Trophoblast cell (in vitro differentiated cells and primary cell): Measurements from ENCODE around the gene ERBB4.
A peak's percentile ranks its signal among the peaks of the same experiment; 100 is the strongest.

Source experiments
- DNase-seq, 2 donors: peaks; one replicate each; pipeline ENCODE4 v3.0.0-alpha.2; 2016
- H2AFZ ChIP-seq: 2 replicates; pipeline ENCODE4 v1.6.1; 2013; ENCODE audit warnings: low read length, moderate library complexity, mild to moderate bottlenecking; ENCODE audit not compliant: insufficient read depth, poor library complexity
- H2AK5ac ChIP-seq: 2 replicates; pipeline ENCODE4 v1.6.1; 2013; ENCODE audit warnings: mild to moderate bottlenecking, low read length
- H2BK120ac ChIP-seq: 2 replicates; pipeline ENCODE4 v1.6.1; 2013; ENCODE audit warnings: low read length, mild to moderate bottlenecking, moderate library complexity; ENCODE audit not compliant: insufficient read depth, poor library complexity
- H2BK12ac ChIP-seq: 2 replicates; pipeline ENCODE4 v1.6.1; 2013; ENCODE audit warnings: mild to moderate bottlenecking, low read length, moderate library complexity
- H2BK5ac ChIP-seq: 2 replicates; pipeline ENCODE4 v1.6.1; 2013; ENCODE audit warnings: low read length, low read depth, moderate library complexity, mild to moderate bottlenecking; ENCODE audit not compliant: poor library complexity
- H3K14ac ChIP-seq: 2 replicates; pipeline ENCODE4 v1.6.1; 2013; ENCODE audit warnings: mild to moderate bottlenecking, low read length
- H3K18ac ChIP-seq: 2 replicates; pipeline ENCODE4 v1.6.1; 2013; ENCODE audit warnings: mild to moderate bottlenecking, low read length
- H3K23ac ChIP-seq: 2 replicates; pipeline ENCODE4 v1.6.1; 2013; ENCODE audit warnings: low read length
- H3K27ac ChIP-seq: 2 replicates; pipeline ENCODE4 v1.5.1; 2013; ENCODE audit warnings: low read depth, mild to moderate bottlenecking, inconsistent platforms, low read length, moderate library complexity
- H3K27me3 ChIP-seq: 2 replicates; pipeline ENCODE4 v1.6.1; 2013; ENCODE audit warnings: inconsistent platforms, mild to moderate bottlenecking, low read length, moderate library complexity; ENCODE audit not compliant: insufficient read depth
- H3K36me3 ChIP-seq, 2 experiments: 1 replicate in 1 of 2; 2 replicates in 1 of 2; pipeline ENCODE4 v1.6.1; 2013; ENCODE audit warnings: low read length in 2 of 2, mild to moderate bottlenecking in 2 of 2, moderate library complexity in 1 of 2; ENCODE audit not compliant: insufficient read depth in 2 of 2, control insufficient read depth in 1 of 2
- H3K4ac ChIP-seq: 2 replicates; pipeline ENCODE4 v1.6.1; 2013; ENCODE audit warnings: low read depth, mild to moderate bottlenecking, low read length, moderate library complexity
- H3K4me1 ChIP-seq, 2 experiments: 1 replicate in 1 of 2; 2 replicates in 1 of 2; pipeline ENCODE4 v1.6.1; 2013; ENCODE audit warnings: low read length in 2 of 2, mild to moderate bottlenecking in 2 of 2, moderate library complexity in 1 of 2; ENCODE audit not compliant: insufficient read depth in 2 of 2, control insufficient read depth in 1 of 2
- H3K4me2 ChIP-seq: 2 replicates; pipeline ENCODE4 v1.6.1; 2013; ENCODE audit warnings: inconsistent platforms, mild to moderate bottlenecking, low read length, moderate library complexity
- H3K4me3 ChIP-seq: 2 replicates; pipeline ENCODE4 v1.5.1; 2013; ENCODE audit warnings: mild to moderate bottlenecking, low read depth, low read length, inconsistent platforms
- H3K79me1 ChIP-seq: one replicate; pipeline ENCODE4 v1.6.1; 2013; ENCODE audit warnings: low read length
- H3K79me2 ChIP-seq: 2 replicates; pipeline ENCODE4 v1.6.1; 2013; ENCODE audit warnings: low read length, mild to moderate bottlenecking; ENCODE audit not compliant: control insufficient read depth, insufficient read depth, poor library complexity
- H3K9ac ChIP-seq: 2 replicates; pipeline ENCODE4 v1.6.1; 2013; ENCODE audit warnings: mild to moderate bottlenecking, low read length
- H3K9me3 ChIP-seq: 2 replicates; pipeline ENCODE4 v1.6.1; 2013; ENCODE audit warnings: low read depth, mild to moderate bottlenecking, control low read depth, inconsistent platforms, low read length; ENCODE audit not compliant: insufficient read depth
- H4K12ac ChIP-seq: 2 replicates; pipeline ENCODE4 v1.6.1; 2013; ENCODE audit warnings: low read depth, mild to moderate bottlenecking, low read length, moderate library complexity
- H4K8ac ChIP-seq: 2 replicates; pipeline ENCODE4 v1.6.1; 2013; ENCODE audit warnings: low read depth, mild to moderate bottlenecking, low read length, moderate library complexity
- H4K91ac ChIP-seq: one replicate; pipeline ENCODE4 v1.6.1; 2013; ENCODE audit warnings: low read depth, mild to moderate bottlenecking, low read length, moderate library complexity
- WGBS: extraction: QIAGEN DNeasy Blood & Tissue Kit; methylation state at CpG from one replicate; pipeline ENCODE4 v1.1.7; 2013; ENCODE audit warnings: missing lambda C conversion rate; ENCODE audit not compliant: insufficient read length, insufficient coverage; ENCODE audit errors: extremely low coverage; 5-methylcytosine and 5-hydroxymethylcytosine counted together

ERBB4 gene

DNA sequence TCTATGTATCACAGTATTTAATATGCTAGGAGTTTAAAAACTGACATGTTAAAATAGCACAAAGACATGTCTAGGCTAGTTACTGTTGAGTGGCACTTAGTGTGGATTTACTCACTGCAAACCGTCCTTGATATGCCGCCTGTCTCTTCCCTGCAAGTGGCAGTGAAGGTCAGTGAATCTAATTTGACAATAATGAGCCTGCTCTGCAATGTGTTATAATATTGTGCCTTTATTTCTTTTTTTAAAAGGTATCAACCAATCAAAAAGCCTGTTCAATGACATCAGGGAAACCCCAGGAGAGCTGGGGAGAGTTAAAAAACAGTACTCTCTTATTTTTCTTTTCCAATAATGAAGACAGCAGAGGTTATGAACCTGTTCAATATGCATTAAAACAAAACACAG, 384.1 kb downstream of the ERBB4 start:
- no peak for DNase-seq
- Histone ChIP-seq H2BK120ac (no peak overlapping the region), H3K18ac (no peak overlapping the region), H2AK5ac (no peak overlapping the region), H2BK5ac (no peak overlapping the region), H3K27me3 (no peaks in the 10 kb centered on the region), H3K4me3 (no peak overlapping the region), H3K79me1 (no peaks in the 10 kb centered on the region), H2BK12ac (no peak overlapping the region), H3K36me3 (no peaks in the 10 kb centered on the region), H4K91ac (no peak overlapping the region), H3K4me2 (no peak overlapping the region), H3K14ac (no peak overlapping the region), H4K12ac (no peak overlapping the region), H3K79me2 (no peaks in the 10 kb centered on the region), H3K27ac (no peak overlapping the region), H3K23ac (no peak overlapping the region), H4K8ac (no peak overlapping the region), H3K4me1 (no peaks in the 10 kb centered on the region), H2AFZ (no peak overlapping the region), H3K9ac (no peak overlapping the region), H3K9me3 (no peaks in the 10 kb centered on the region), H3K4ac (no peak overlapping the region)
- no CpG with 5 or more reads among the region's 2 CpGs for WGBS

DNA sequence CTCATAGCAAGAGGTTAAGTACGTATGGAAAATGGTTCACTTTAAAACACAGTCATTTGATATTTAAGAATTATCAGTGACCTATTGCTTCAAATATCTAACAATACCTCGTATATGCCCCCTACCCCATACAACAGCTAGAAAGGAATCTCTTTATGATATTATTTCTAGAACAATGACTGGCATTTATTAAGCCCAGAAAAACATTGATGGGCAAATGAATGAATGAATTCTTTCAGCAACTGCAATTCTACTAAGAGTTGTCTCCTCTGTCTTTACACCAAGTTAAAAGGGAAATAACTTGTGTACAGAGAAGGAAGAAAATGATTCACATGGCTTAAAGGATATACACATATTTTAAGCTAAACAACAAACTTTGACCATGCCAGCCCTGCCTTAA, 384.7 kb downstream of the ERBB4 start:
- H2AFZ ChIP-seq, result no peak overlapping the region
- no peaks in the 10 kb centered on the region for H3K27me3 ChIP-seq
- H4K91ac ChIP-seq, result no peak overlapping the region
- H3K4me3 ChIP-seq, result no peak overlapping the region
- H3K9ac ChIP-seq, result no peak overlapping the region
- no peak for DNase-seq
- no peaks in the 10 kb centered on the region for H3K79me2 ChIP-seq
- no peak overlapping the region for H2BK120ac ChIP-seq
- H3K18ac ChIP-seq, result no peak overlapping the region
- no peaks in the 10 kb centered on the region for H3K9me3 ChIP-seq
- no peak overlapping the region for H4K8ac ChIP-seq
- H2BK12ac ChIP-seq, result no peak overlapping the region
- no peak overlapping the region for H2BK5ac ChIP-seq
- no peak overlapping the region for H3K4ac ChIP-seq
- H3K27ac ChIP-seq, result no peak overlapping the region
- no peak overlapping the region for H4K12ac ChIP-seq
- no peak overlapping the region for H3K4me2 ChIP-seq
- no peaks in the 10 kb centered on the region for H3K36me3 ChIP-seq
- no CpG with 5 or more reads among the region's 2 CpGs for WGBS
- H3K4me1 ChIP-seq, result no peaks in the 10 kb centered on the region
- no peak overlapping the region for H3K14ac ChIP-seq
- H3K23ac ChIP-seq, result no peak overlapping the region
- no peak overlapping the region for H2AK5ac ChIP-seq
- no peaks in the 10 kb centered on the region for H3K79me1 ChIP-seq

DNA sequence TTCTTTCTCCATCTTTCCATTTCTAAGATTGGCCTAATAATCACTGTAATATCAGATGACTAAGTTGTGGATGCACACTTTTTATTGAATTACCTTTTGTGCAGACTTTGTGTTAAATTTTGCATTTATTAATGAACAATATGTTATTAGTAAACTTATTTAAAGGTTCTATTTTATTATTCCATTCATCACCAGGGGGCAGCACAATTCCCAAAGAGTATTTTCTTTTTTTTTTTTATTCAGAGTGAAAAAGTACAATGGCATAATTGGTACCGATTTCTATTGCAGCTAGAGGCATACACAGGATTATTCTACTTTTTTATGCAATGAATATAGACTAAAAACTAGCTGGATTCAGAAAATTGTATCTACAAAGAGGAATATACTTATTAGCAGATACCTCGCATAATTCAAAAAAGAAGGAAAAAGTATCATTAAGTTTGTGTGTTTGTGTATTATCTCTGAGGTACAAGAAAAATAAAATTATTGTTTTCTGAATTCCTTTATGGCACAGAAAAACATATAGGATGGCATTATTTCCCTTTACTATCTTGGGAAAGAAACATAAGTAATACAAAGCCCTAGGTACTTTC, 390.6 kb downstream of the ERBB4 start:
- no peak overlapping the region for H4K8ac ChIP-seq
- no peak overlapping the region for H3K23ac ChIP-seq
- WGBS, result no CpG with 5 or more reads among the region's 2 CpGs
- no peaks in the 10 kb centered on the region for H3K9me3 ChIP-seq
- no peak overlapping the region for H3K9ac ChIP-seq
- no peaks in the 10 kb centered on the region for H3K4me1 ChIP-seq
- H3K4ac ChIP-seq, result no peak overlapping the region
- no peak overlapping the region for H2BK120ac ChIP-seq
- H3K14ac ChIP-seq, result no peak overlapping the region
- H4K12ac ChIP-seq, result no peak overlapping the region
- DNase-seq, result peak in 1 of 2 donors; percentile 50
- H2BK5ac ChIP-seq, result no peak overlapping the region
- no peak overlapping the region for H3K18ac ChIP-seq
- H3K27me3 ChIP-seq, result no peaks in the 10 kb centered on the region
- no peak overlapping the region for H3K4me2 ChIP-seq
- no peak overlapping the region for H3K27ac ChIP-seq
- no peaks in the 10 kb centered on the region for H3K79me1 ChIP-seq
- no peaks in the 10 kb centered on the region for H3K79me2 ChIP-seq
- no peak overlapping the region for H3K4me3 ChIP-seq
- H4K91ac ChIP-seq, result no peak overlapping the region
- no peaks in the 10 kb centered on the region for H3K36me3 ChIP-seq
- no peak overlapping the region for H2AFZ ChIP-seq
- H2AK5ac ChIP-seq, result no peak overlapping the region
- H2BK12ac ChIP-seq, result no peak overlapping the region

DNA sequence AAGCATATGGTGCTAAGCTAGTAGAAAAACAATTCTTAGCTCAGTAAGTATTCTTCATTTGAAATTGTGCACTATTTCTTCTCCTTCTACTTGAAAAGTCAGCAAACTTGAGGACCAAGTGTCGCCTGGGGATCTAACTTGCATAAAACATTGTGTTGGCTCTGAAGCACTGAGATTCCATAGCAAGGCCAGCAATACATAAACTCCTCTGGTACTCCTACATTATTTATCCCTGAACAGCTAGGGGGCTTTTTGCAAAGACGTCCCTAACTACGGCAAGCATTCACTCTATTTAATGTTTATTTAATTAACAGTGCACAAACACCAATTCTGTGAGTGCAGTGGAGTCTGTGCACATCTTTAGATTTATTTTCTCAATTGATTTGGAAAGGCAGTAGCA, 392.2 kb downstream of the ERBB4 start:
- Histone ChIP-seq H2BK12ac (no peak overlapping the region), H3K4me3 (no peak overlapping the region), H3K23ac (no peak overlapping the region), H3K9me3 (no peaks in the 10 kb centered on the region), H4K12ac (no peak overlapping the region), H2BK120ac (no peak overlapping the region), H2BK5ac (no peak overlapping the region), H3K27me3 (no peaks in the 10 kb centered on the region), H3K4me2 (no peak overlapping the region), H2AK5ac (no peak overlapping the region), H3K27ac (no peak overlapping the region), H3K4ac (no peak overlapping the region), H4K91ac (no peak overlapping the region), H4K8ac (no peak overlapping the region), H3K18ac (no peak overlapping the region), H3K9ac (no peak overlapping the region), H3K4me1 (no peaks in the 10 kb centered on the region), H3K79me2 (no peaks in the 10 kb centered on the region), H3K79me1 (no peaks in the 10 kb centered on the region), H3K36me3 (no peaks in the 10 kb centered on the region), H2AFZ (no peak overlapping the region), H3K14ac (no peak overlapping the region)
- no peak for DNase-seq
- WGBS, result no CpG with 5 or more reads among the region's 3 CpGs
